Ovary (tissue), 3 donors: ENCODE measurements around the gene MRPL38.

ENCODE experiments used
- CTCF ChIP-seq, 3 donors: fragments of 450-650 bp in 2 of 3; fragments of 200-600 bp in 1 of 3; IDR thresholded peaks; one replicate each; pipeline versions ENCODE4 v1.5.1 to v1.8.0; 2016 to 2022; ENCODE audit warnings: antibody characterized with exemption in 3 of 3, mild to moderate bottlenecking in 1 of 3
- EP300 ChIP-seq: sonication (generic); formaldehyde crosslinking; IDR thresholded peaks from one replicate; pipeline ENCODE4 v1.6.1; 2017; ENCODE audit warnings: antibody characterized with exemption
- donor health status: DM: no; HTN: no; CAD: no.

- TF ChIP-seq CTCF (IDR thresholded peaks at IDR 0.05) (no peak), EP300 (no peak)
Measured at GRCh38 chr17:75906143-75906884, 1.6 kb upstream of the MRPL38 start.
